GM21723 (cell line): Measurements from ENCODE around the gene PPAN.

ENCODE experiments used
- ATAC-seq: cut with Tn5 transposase; IDR thresholded peaks from one replicate; pipeline ENCODE4 v1.9.1; 2021; ENCODE audit warnings: mild to moderate bottlenecking, moderate library complexity; ENCODE audit not compliant: unreplicated experiment

The PPAN gene

GRCh38 chr19:10113592-10113963 is 7.4 kb downstream of the PPAN start:
- no peak for ATAC-seq

DNA sequence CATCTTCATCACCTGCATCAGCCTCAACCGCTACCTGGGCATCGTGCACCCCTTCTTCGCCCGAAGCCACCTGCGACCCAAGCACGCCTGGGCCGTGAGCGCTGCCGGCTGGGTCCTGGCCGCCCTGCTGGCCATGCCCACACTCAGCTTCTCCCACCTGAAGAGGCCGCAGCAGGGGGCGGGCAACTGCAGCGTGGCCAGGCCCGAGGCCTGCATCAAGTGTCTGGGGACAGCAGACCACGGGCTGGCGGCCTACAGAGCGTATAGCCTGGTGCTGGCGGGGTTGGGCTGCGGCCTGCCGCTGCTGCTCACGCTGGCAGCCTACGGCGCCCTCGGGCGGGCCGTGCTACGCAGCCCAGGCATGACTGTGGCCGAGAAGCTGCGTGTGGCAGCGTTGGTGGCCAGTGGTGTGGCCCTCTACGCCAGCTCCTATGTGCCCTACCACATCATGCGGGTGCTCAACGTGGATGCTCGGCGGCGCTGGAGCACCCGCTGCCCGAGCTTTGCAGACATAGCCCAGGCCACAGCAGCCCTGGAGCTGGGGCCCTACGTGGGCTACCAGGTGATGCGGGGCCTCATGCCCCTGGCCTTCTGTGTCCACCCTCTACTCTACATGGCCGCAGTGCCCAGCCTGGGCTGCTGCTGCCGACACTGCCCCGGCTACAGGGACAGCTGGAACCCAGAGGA is 7.9 kb downstream of the PPAN start:
- no peak for ATAC-seq

DNA sequence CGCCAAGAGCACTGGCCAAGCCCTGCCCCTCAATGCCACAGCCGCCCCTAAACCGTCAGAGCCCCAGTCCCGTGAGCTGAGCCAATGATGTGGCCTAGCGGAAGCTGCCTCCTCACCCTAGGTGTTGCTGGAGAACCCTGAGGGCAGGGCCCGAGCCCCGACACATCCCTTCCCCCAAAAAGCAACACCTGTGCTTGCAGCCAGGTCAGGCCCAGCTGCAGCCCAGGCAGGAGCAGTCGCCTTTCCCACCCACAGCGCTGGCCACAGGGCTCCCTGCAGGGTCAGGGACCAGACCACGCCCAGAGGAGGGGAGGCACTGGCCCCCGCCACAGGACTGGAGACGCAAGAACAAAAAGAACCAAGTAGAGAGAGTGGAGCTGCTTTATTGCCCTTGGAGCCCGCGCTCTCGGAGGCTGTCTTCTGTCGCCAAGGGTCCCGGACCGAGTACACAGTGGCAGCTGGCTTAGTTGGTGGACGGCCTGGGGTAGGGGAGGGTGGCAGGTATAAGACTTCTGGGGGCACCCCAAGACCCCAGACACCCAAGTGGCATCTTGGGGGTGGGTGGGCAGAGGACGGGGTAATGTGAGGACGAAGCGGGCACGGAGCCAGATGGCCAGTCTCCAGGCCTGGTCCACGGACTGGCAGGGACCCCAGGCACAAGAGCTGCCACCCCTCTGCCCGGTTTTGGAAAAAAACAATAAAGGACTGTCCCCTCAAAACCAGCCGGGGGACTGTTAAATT is 8.7 kb downstream of the PPAN start:
- no peak for ATAC-seq

DNA sequence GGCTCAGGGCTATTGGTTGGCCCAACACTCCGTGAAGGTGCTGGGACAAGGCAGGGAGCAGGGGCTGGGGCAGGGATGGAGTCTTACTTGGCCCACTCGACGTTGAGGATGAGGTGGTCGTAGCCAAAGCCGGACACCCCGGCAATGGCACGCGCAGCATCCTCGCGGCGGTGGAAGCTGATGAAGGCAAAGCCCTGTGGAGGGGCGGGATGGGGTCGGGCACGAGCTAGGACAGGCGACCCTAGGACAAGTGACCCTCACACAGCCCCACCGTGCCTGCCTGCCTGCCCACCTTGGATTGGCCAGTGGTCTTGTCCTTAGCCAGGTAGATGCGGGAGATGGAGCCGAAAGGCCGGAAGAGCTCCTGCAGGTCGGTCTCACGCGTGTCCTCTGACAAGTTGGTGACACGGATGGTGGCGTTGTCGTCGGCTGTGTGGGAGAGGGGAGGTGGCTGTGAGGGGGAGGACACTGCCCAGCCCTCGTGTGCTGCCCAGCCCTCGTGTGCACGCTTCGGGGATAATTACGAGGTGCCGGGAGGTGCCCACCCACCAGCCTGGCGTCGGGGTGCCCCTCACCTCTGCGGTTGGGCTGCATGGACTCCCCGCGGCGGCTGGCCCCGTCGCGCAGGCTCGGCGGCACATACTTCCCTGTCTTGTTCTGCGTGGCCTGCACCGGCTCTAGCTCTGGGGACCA is 9.4 kb downstream of the PPAN start:
- no peak for ATAC-seq

DNA sequence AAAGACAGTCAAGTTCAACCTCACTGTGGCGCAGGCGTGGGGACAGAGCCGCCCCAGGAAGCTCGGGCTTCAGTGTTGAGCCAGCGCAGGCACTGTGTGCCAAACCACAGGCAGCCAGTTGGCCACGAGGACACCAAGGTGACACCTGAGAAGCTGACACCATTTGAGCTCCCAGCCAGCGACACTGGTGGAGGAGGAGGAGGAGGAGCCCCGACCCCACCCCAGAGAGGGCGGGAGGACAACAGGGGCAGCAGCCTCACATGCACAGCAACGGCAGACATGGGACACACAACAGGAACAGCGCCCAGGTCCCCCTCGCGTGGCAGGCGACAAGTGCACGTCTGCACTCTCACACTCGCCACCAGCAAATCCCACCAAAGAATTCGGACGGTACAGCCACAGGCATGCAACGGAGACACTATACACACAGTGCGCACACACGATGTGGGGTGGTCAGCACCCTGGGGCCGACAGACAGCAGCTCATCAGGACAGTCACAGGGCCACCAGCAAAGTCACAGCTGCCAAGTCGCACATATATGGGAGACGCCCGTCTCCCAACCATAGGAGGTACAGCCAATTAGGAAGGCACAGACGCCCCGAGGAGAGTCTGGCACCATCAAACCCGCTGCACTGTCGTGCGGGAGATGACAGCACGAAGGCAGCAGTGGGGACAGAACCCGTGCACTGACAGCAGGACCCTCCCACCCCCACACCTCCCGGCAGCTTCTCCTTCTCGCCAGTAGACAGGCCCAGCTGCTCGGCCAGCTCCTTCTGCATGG is 10.1 kb downstream of the PPAN start:
- no peak for ATAC-seq

GRCh38 chr19:10116866-10117616 is 10.9 kb downstream of the PPAN start:
- no peak for ATAC-seq

- ATAC-seq, result no peak
Measured at GRCh38 chr19:10118960-10119359, 12.8 kb downstream of the PPAN start.

DNA sequence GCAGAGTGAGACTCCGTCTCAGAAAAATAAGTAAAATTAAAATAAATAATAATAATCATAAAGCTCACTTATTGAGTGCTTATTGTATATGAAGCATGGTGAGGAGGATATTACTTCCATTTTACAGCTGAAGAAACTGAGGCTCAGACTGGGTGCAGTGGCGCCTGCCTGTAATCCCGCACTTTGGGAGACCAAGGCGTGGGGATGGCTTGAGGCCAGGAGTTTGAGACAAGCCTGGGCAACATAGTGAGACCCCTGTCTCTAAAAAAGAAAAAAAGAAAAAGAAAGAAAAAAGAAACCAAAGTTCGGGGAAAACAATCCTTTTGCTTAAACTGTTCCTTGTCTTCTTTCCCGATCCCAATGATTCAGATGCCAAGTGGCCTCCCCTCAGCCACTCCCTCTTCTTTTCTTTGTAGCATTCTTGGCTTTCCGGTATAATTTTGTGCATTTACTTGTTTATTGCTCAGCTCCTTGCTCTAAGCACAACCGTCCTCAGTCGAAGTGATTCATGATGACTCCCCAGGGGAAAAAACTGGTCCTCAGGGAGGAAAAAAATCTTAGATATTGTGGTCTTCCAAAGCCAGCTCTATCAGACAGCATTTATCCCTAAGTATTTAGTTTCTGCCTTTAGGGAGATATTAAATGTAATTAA is 14.5 kb downstream of the PPAN start:
- no peak for ATAC-seq

DNA sequence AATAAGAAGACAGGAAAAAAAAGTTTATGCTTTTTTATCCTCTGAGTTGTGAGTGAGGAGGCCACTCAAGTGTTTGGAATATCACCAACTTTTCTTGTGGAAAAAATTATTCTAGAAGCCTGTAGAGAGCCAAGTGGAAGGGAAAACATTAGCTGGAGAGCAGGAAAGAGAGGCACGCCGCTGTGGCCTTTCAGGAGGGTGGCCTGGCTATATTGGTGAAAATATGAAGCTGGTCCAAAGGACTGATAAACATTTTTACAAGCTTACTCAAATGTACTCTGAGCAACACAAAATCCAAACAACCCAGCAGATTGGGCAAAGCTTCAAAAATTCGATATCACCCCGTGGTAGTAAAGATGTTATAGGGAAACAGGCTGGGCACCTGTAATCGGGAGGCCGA is 15.9 kb downstream of the PPAN start:
- ATAC-seq, result no peak

GRCh38 chr19:10124429-10124828 is 18.3 kb downstream of the PPAN start:
- no peak for ATAC-seq

GRCh38 chr19:10126213-10126639 is 20.1 kb downstream of the PPAN start:
- no peak for ATAC-seq

- no peak for ATAC-seq
Measured at GRCh38 chr19:10132905-10133304, 26.7 kb downstream of the PPAN start.

- ATAC-seq, result no peak
Measured at GRCh38 chr19:10133596-10133995, 27.4 kb downstream of the PPAN start.

DNA sequence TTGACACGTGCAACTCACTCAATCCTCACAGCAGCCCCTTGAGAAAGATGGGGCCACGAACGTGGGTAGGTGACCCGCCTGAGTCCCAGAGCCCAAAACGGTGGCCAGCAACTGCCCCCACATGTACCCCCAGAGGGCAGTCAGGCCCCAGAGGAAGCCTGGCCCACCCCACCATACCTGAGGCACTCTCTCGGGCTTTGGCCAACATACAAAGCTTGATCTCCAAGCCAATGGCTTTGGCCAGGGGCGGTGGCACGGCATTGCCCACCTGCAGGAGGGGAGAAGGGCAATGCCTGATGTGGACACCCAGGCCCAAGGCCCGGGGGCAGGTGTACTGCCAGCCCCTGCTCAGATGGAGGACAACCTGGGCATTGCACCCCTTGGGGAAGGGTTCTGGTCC is 27.9 kb downstream of the PPAN start:
- ATAC-seq, result no peak

DNA sequence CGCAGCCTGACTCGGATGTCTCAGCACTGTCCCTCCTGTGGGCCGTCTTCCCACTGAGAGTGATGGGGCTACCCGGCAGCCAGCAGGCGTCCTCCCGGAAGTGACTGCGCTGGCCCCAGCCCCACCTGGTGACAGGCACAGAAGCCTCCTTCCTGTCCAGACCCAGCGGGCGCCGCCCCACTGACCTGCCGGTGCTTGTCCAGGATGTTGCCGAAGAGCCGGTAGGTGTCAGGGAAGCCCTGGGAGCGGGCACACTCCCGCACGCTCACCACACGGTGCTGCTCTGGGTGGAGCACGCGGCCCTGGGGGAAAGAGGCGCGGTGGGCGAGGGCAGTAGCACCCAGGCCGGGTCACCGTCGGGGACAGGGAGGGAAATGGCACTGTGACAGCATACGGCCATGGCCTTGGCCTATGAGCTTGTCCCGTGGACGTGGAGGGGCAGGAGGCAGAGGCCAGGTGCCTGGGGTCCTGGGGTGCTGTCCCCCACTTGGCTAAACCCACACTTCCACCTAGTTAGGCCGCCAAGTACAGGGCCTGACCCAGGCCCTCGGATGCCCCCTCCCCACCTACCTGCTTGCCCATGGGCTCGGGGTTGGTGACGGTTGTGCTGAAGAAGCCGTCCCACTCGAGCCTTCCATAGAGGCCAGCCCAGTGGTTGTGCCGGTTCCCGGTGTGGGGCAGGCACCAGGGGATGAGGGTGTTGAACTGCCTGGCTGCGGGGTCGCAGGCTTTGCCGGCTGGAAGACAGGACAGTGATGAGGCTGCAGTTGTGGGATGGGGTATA is 29.6 kb downstream of the PPAN start:
- no peak for ATAC-seq

- no peak for ATAC-seq
Measured at GRCh38 chr19:10136936-10137335, 30.8 kb downstream of the PPAN start.

DNA sequence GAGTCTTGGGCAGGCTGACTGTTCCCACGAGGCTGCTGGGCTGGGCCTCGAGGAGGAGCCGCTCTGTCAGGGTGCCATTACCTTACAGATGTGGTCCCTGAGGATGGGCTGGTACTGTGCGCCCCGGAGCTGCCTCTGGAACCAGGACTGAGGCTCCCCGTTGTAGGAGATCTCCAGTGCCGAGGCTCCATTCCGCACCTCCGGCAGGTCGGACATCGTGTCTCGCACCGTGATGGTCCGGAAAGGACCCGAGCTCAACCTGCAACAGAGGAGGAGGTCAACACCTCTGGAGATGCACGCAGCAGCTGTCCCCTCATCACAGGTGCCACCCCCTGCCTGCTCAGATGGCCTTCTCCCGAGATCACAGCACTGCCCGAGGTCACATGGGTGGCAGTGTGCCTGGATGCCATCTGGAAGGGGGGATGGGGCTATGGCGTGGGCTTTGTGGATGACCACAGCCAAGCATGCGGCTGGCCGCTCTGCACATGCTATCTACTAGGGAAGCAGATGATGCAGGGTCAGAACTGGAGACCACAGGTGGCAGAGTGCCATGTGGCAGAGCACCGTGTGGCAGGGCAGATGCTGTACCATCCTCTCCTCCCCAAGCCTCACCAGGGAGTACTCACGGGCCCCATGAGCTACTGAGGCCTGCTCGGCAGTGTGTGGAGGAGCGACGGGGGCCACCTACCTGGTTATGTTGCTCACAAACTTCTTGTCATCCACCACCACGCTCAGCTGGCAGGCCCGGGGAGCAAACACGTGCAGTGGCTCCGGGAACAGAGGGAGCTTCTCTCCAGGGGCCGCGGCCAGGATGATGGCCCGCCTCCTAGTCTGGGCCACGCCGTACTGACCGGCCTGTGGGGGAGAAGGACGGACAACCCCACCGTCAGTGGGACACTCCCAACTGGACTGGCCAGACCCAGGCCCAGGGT is 31.9 kb downstream of the PPAN start:
- no peak for ATAC-seq
